RWPE2 (cell line): ENCODE measurements around the gene SASS6.
A peak's percentile ranks its signal among the peaks of the same experiment; 100 is the strongest.

Source experiments
- ATAC-seq: fragments of 200-7000 bp; cut with Tn5 transposase; 3 replicates; pipeline ENCODE4 v1.9.1; 2021; ENCODE audit warnings: low read depth
- DNase-seq: peaks from one replicate; pipeline ENCODE4 v3.0.0-alpha.2; 2020; ENCODE audit warnings: low spot score
- H3K27ac ChIP-seq: fragments of 450-650 bp; 2 replicates; pipeline ENCODE4 v1.5.1; 2017; ENCODE audit warnings: mild to moderate bottlenecking; ENCODE audit not compliant: poor library complexity, severe bottlenecking
- H3K27me3 ChIP-seq: fragments of 250-450 bp; sonication (Bioruptor Pico); 2 replicates; pipeline ENCODE4 v1.5.1; 2021; ENCODE audit warnings: mild to moderate bottlenecking, moderate library complexity; ENCODE audit not compliant: insufficient read depth, poor library complexity, severe bottlenecking
- H3K36me3 ChIP-seq: fragments of 250-450 bp; sonication (Bioruptor Pico); 2 replicates; pipeline ENCODE4 v1.5.1; 2020; ENCODE audit warnings: low read depth, mild to moderate bottlenecking, moderate library complexity
- H3K4me1 ChIP-seq: fragments of 250-450 bp; sonication (Bioruptor Pico); 2 replicates; pipeline ENCODE4 v1.5.1; 2021; ENCODE audit warnings: mild to moderate bottlenecking, moderate library complexity; ENCODE audit not compliant: insufficient read depth, poor library complexity, severe bottlenecking
- H3K4me3 ChIP-seq: fragments of 250-450 bp; sonication (Bioruptor Pico); 2 replicates; pipeline ENCODE4 v1.5.1; 2021; ENCODE audit warnings: mild to moderate bottlenecking, moderate library complexity; ENCODE audit not compliant: severe bottlenecking
- H3K9me3 ChIP-seq: fragments of 250-450 bp; sonication (Bioruptor Pico); 2 replicates; pipeline ENCODE4 v1.5.1; 2021; ENCODE audit warnings: mild to moderate bottlenecking, moderate library complexity; ENCODE audit not compliant: severe bottlenecking
- TF ChIP-seq, protein P1 (sequence below): fragments of 450-650 bp; IDR thresholded peaks from one replicate; pipeline ENCODE4 v1.5.1; 2017; ENCODE audit warnings: mild to moderate bottlenecking, moderate library complexity; ENCODE audit not compliant: poor library complexity, severe bottlenecking

Gene SASS6

DNA sequence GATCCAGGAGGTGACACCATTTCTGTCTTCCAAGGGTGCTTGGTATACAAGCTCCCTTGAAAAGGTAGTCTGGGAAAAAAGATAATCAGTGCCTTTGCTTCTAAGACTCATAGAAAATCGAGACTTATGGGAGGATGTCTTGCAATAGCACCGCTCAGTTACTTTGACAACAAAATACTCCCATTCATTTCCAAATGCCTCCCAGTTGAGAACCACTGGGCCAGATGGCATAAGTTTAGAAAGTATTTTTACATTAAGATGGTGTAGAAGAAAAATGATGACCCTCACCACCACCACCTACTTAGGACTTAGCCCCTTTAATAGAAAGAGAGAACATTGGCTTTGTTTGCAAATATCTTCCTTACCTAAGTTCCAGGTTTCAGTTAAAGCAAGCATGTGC lies 4.9 kb upstream of the SASS6 start:
- Histone ChIP-seq H3K9me3 (no peaks in the 10 kb centered on the region), H3K36me3 (peaks cover 71% of the 10 kb centered on the region), H3K4me3 (no peak overlapping the region), H3K27ac (no peak overlapping the region), H3K4me1 (peaks cover 8% of the 10 kb centered on the region), H3K27me3 (no peaks in the 10 kb centered on the region)
- DNase-seq (no peak), ATAC-seq (no peak)
- TF ChIP-seq, protein P1, sequence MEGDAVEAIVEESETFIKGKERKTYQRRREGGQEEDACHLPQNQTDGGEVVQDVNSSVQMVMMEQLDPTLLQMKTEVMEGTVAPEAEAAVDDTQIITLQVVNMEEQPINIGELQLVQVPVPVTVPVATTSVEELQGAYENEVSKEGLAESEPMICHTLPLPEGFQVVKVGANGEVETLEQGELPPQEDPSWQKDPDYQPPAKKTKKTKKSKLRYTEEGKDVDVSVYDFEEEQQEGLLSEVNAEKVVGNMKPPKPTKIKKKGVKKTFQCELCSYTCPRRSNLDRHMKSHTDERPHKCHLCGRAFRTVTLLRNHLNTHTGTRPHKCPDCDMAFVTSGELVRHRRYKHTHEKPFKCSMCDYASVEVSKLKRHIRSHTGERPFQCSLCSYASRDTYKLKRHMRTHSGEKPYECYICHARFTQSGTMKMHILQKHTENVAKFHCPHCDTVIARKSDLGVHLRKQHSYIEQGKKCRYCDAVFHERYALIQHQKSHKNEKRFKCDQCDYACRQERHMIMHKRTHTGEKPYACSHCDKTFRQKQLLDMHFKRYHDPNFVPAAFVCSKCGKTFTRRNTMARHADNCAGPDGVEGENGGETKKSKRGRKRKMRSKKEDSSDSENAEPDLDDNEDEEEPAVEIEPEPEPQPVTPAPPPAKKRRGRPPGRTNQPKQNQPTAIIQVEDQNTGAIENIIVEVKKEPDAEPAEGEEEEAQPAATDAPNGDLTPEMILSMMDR = no peak

DNA sequence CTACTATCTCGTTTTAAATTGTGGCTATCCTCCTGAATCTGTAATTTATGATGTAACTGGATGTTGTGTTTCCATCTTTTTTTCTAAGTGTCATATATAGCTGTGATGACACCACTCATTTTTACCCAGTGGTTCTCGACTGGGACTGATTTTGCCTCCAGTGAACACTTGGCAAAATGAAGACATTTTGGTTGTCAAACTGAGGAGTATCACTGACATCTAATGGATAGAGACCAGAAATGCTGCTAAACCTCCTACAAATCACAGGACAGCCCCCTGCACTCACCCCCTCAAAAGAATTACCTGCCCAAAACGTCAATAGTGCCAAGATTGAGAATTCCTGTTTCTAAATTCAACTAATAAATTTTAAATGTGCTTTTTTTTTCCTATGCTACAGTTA lies 2.1 kb upstream of the SASS6 start:
- H3K27ac ChIP-seq = no peak overlapping the region

DNA sequence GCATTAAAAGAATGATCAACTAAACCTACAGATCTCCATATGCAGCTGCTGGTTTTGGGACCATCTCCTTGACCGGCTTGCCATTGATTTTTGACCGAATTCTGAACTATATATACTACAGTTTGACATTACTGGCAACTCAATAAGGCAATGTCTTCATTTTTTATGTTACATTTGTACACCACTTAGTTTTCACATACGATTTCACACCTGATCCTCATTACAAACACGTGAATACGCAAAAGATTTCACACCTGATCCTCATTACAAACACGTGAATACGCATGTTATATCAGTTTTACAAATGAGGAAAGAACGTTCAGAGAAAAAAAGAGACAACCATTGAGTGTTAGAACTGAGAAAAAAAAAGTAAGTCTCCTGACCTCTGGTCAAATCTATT lies 1.1 kb downstream of the SASS6 start:
- Histone ChIP-seq H3K9me3 (no peaks in the 10 kb centered on the region), H3K4me3 (peak overlapping the region; percentile 81), H3K4me1 (peaks cover 17% of the 10 kb centered on the region), H3K27ac (peak overlapping the region; percentile 43), H3K36me3 (peaks cover 13% of the 10 kb centered on the region), H3K27me3 (no peaks in the 10 kb centered on the region)
- no peak for ATAC-seq
- DNase-seq = no peak
- TF ChIP-seq, protein P1 = no peak

More for the DNA sequence above, 2.1 kb upstream of the SASS6 start:
- DNase-seq = no peak
- H3K27me3 ChIP-seq = no peaks in the 10 kb centered on the region
- no peak for ATAC-seq
- TF ChIP-seq, protein P1 = peak; percentile 14
- no peak overlapping the region for H3K4me3 ChIP-seq
- H3K36me3 ChIP-seq = peaks cover 44% of the 10 kb centered on the region
- no peaks in the 10 kb centered on the region for H3K9me3 ChIP-seq
- peaks cover 17% of the 10 kb centered on the region for H3K4me1 ChIP-seq

DNA sequence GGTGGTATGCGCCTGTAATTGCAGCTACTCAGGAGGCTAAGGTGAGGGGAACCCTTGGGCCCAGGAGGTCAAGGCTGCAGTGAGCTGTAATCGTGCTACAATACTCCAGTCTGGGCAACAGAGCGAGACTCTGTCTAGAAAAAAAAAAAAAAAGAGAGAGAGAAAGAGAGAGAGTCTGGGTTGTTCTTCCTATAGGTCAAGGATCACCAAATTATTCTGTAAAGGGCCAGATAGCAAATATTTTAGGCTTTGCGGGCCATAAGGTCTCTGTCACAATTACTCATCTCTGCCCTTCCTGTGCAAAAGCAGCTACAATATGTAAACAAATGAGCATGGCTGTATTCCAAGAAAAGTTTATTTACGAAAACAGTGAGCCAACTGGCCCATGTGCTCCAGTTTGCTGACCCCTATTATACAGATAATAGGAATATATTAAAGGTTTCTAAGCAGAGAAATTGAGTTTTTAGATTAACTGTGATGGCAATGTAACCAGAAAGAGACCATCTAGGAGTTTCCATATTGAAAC lies 2.1 kb downstream of the SASS6 start:
- ATAC-seq = no peak

DNA sequence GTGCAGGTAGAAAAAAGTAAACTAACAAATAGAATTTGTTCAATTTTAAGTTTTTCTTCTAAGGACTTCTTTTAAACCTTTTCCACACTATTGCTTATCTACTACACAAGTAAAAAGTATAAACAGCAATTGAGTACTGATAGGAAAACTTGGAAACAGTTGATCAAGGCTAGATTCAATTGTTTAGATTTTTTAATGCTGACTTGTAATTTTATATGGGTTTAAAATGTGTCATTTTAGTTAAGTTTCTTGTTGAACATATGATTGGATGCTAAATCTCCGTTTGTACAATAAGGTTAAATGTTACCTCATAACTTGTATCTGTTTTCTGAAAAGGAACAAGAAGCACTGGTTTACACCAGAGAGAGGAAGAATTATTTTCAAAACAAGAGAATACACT lies 5.5 kb downstream of the SASS6 start:
- ATAC-seq (no peak), DNase-seq (no peak)
- no peaks in the 10 kb centered on the region for H3K27me3 ChIP-seq
- H3K4me3 ChIP-seq = no peak overlapping the region
- TF ChIP-seq, protein P1 = no peak
- no peaks in the 10 kb centered on the region for H3K9me3 ChIP-seq
- H3K27ac ChIP-seq = no peak overlapping the region
- peaks cover 14% of the 10 kb centered on the region for H3K36me3 ChIP-seq
- peaks cover 9% of the 10 kb centered on the region for H3K4me1 ChIP-seq

More for the DNA sequence above, 2.1 kb downstream of the SASS6 start:
- TF ChIP-seq, protein P1 = no peak
- Histone ChIP-seq H3K27ac (no peak overlapping the region), H3K9me3 (no peaks in the 10 kb centered on the region), H3K4me3 (no peak overlapping the region), H3K4me1 (peaks cover 17% of the 10 kb centered on the region), H3K27me3 (no peaks in the 10 kb centered on the region), H3K36me3 (peaks cover 9% of the 10 kb centered on the region)
- no peak for DNase-seq
